Measurements from ENCODE around the gene HDAC11. TPM values are rescaled to one million over a fixed set of nuclear protein-coding genes. Genes with fewer than 3 reads are reported as not detected.
A peak's percentile ranks its signal among the peaks of the same experiment; 100 is the strongest.

Gene HDAC11
- total and polyA plus RNA-seq, 9 of the 15 experiments (the other 6 are each of a cell fraction or from before 2014, with no cell fraction given): 0.60 to 6.0 (median 4.5) TPM

DNA sequence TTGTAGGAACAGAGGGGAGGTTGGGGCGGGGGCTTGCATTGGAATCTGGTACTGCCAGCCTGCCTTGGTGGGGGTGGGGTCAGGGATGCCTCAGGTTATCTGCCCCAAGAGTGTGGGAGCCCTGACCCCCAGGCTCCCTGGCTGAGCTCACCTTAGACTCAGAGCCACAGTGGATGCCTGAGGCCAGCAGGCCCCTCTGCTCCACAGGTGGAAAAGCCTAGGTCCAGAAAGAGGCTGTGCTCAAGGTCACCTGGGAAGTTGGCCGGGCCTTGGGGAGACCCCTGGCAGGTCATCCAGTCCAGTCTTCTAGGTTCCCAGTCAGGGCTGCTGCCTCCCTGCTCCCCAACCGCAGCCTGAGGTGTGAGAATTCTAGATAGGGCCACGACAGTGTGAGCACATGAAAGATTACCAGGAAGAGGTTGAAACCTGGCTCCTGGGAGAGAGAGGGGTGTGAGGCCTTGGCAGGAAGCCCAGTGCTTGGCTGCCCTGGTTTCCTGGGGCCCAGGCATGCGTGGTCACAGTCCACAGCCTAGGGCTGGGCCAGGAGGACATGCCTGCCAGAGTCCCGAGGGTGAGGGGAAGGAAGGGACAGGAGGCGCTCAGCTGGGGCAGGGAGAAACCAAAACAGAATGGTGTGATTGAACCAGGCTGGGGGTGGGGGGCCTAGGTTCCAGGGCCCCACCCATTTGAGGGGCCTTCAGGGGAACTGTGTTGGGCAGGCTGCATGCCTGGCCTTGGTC, 4.9 kb downstream of the HDAC11 start (continued):
- TF ChIP-seq, protein P1, sequence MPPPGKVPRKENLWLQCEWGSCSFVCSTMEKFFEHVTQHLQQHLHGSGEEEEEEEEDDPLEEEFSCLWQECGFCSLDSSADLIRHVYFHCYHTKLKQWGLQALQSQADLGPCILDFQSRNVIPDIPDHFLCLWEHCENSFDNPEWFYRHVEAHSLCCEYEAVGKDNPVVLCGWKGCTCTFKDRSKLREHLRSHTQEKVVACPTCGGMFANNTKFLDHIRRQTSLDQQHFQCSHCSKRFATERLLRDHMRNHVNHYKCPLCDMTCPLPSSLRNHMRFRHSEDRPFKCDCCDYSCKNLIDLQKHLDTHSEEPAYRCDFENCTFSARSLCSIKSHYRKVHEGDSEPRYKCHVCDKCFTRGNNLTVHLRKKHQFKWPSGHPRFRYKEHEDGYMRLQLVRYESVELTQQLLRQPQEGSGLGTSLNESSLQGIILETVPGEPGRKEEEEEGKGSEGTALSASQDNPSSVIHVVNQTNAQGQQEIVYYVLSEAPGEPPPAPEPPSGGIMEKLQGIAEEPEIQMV (tag; conservative IDR thresholded peaks at IDR 0.05; ENCODE audit: low read depth): no peak
- TF ChIP-seq TOE1 (IDR thresholded peaks at IDR 0.05; ENCODE audit: borderline replicate concordance) (peak; percentile 70; the same call in 1 of the 2 replicates), TOE1 (CRISPR knock-in tag; IDR thresholded peaks at IDR 0.05; ENCODE audit: borderline replicate concordance, low read depth) (no peak), ZKSCAN3 (CRISPR knock-in tag; IDR thresholded peaks at IDR 0.05) (no peak), HNRNPUL1 (IDR thresholded peaks at IDR 0.05; ENCODE audit: low read length) (no peak), PHF21A (IDR thresholded peaks at IDR 0.05; ENCODE audit: borderline replicate concordance, low read depth) (peak; percentile 72; the same call in 1 of the 2 replicates), HNRNPK (IDR thresholded peaks at IDR 0.05; ENCODE audit: low read depth, low read length, poor library complexity, severe bottlenecking) (no peak)
- TF ChIP-seq, protein P2, sequence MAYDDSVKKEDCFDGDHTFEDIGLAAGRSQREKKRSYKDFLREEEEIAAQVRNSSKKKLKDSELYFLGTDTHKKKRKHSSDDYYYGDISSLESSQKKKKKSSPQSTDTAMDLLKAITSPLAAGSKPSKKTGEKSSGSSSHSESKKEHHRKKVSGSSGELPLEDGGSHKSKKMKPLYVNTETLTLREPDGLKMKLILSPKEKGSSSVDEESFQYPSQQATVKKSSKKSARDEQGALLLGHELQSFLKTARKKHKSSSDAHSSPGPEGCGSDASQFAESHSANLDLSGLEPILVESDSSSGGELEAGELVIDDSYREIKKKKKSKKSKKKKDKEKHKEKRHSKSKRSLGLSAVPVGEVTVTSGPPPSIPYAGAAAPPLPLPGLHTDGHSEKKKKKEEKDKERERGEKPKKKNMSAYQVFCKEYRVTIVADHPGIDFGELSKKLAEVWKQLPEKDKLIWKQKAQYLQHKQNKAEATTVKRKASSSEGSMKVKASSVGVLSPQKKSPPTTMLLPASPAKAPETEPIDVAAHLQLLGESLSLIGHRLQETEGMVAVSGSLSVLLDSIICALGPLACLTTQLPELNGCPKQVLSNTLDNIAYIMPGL (CRISPR knock-in tag; IDR thresholded peaks at IDR 0.05): no peak
- TF ChIP-seq, protein P3, sequence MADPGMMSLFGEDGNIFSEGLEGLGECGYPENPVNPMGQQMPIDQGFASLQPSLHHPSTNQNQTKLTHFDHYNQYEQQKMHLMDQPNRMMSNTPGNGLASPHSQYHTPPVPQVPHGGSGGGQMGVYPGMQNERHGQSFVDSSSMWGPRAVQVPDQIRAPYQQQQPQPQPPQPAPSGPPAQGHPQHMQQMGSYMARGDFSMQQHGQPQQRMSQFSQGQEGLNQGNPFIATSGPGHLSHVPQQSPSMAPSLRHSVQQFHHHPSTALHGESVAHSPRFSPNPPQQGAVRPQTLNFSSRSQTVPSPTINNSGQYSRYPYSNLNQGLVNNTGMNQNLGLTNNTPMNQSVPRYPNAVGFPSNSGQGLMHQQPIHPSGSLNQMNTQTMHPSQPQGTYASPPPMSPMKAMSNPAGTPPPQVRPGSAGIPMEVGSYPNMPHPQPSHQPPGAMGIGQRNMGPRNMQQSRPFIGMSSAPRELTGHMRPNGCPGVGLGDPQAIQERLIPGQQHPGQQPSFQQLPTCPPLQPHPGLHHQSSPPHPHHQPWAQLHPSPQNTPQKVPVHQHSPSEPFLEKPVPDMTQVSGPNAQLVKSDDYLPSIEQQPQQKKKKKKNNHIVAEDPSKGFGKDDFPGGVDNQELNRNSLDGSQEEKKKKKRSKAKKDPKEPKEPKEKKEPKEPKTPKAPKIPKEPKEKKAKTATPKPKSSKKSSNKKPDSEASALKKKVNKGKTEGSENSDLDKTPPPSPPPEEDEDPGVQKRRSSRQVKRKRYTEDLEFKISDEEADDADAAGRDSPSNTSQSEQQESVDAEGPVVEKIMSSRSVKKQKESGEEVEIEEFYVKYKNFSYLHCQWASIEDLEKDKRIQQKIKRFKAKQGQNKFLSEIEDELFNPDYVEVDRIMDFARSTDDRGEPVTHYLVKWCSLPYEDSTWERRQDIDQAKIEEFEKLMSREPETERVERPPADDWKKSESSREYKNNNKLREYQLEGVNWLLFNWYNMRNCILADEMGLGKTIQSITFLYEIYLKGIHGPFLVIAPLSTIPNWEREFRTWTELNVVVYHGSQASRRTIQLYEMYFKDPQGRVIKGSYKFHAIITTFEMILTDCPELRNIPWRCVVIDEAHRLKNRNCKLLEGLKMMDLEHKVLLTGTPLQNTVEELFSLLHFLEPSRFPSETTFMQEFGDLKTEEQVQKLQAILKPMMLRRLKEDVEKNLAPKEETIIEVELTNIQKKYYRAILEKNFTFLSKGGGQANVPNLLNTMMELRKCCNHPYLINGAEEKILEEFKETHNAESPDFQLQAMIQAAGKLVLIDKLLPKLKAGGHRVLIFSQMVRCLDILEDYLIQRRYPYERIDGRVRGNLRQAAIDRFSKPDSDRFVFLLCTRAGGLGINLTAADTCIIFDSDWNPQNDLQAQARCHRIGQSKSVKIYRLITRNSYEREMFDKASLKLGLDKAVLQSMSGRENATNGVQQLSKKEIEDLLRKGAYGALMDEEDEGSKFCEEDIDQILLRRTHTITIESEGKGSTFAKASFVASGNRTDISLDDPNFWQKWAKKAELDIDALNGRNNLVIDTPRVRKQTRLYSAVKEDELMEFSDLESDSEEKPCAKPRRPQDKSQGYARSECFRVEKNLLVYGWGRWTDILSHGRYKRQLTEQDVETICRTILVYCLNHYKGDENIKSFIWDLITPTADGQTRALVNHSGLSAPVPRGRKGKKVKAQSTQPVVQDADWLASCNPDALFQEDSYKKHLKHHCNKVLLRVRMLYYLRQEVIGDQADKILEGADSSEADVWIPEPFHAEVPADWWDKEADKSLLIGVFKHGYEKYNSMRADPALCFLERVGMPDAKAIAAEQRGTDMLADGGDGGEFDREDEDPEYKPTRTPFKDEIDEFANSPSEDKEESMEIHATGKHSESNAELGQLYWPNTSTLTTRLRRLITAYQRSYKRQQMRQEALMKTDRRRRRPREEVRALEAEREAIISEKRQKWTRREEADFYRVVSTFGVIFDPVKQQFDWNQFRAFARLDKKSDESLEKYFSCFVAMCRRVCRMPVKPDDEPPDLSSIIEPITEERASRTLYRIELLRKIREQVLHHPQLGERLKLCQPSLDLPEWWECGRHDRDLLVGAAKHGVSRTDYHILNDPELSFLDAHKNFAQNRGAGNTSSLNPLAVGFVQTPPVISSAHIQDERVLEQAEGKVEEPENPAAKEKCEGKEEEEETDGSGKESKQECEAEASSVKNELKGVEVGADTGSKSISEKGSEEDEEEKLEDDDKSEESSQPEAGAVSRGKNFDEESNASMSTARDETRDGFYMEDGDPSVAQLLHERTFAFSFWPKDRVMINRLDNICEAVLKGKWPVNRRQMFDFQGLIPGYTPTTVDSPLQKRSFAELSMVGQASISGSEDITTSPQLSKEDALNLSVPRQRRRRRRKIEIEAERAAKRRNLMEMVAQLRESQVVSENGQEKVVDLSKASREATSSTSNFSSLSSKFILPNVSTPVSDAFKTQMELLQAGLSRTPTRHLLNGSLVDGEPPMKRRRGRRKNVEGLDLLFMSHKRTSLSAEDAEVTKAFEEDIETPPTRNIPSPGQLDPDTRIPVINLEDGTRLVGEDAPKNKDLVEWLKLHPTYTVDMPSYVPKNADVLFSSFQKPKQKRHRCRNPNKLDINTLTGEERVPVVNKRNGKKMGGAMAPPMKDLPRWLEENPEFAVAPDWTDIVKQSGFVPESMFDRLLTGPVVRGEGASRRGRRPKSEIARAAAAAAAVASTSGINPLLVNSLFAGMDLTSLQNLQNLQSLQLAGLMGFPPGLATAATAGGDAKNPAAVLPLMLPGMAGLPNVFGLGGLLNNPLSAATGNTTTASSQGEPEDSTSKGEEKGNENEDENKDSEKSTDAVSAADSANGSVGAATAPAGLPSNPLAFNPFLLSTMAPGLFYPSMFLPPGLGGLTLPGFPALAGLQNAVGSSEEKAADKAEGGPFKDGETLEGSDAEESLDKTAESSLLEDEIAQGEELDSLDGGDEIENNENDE (IDR thresholded peaks at IDR 0.05; ENCODE audit: low read depth, low read length): no peak
- TF ChIP-seq, protein P4, sequence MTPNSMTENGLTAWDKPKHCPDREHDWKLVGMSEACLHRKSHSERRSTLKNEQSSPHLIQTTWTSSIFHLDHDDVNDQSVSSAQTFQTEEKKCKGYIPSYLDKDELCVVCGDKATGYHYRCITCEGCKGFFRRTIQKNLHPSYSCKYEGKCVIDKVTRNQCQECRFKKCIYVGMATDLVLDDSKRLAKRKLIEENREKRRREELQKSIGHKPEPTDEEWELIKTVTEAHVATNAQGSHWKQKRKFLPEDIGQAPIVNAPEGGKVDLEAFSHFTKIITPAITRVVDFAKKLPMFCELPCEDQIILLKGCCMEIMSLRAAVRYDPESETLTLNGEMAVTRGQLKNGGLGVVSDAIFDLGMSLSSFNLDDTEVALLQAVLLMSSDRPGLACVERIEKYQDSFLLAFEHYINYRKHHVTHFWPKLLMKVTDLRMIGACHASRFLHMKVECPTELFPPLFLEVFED (CRISPR knock-in tag; conservative IDR thresholded peaks at IDR 0.05): no peak

Measured in K562 (cell line).